SK-N-SH (cell line): ENCODE measurements around the gene MEGF6.

Experiments
- CHD2 ChIP-seq: fragments of 150-350 bp; IDR thresholded peaks from 2 replicates; pipeline ENCODE4 v1.6.1; 2018; ENCODE audit warnings: low read length; ENCODE audit not compliant: partially characterized antibody
- GABPA ChIP-seq: IDR thresholded peaks from 2 replicates; pipeline ENCODE4 v1.4.0; 2012; ENCODE audit warnings: low read depth, mild to moderate bottlenecking
- POLR2AphosphoS5 ChIP-seq: IDR thresholded peaks from 2 replicates; pipeline ENCODE4 v1.6.1; 2012; ENCODE audit warnings: low read depth, low read length
- TAF1 ChIP-seq: IDR thresholded peaks from 2 replicates; pipeline ENCODE4 v1.6.1; 2012; ENCODE audit warnings: low read depth, mild to moderate bottlenecking, low read length, moderate library complexity, borderline replicate concordance
- TEAD4 ChIP-seq: IDR thresholded peaks from 2 replicates; pipeline ENCODE4 v1.4.0; 2012; ENCODE audit warnings: mild to moderate bottlenecking, borderline replicate concordance; ENCODE audit not compliant: insufficient read depth
- TF ChIP-seq, protein P1 (sequence below): fragments of 200-600 bp; sonication (generic); IDR thresholded peaks from 2 replicates; pipeline ENCODE4 v1.6.1; 2017; ENCODE audit warnings: antibody characterized with exemption, mild to moderate bottlenecking, moderate library complexity
- TF ChIP-seq, protein P2 (sequence below): IDR thresholded peaks from 2 replicates; pipeline ENCODE4; 2012

DNA sequence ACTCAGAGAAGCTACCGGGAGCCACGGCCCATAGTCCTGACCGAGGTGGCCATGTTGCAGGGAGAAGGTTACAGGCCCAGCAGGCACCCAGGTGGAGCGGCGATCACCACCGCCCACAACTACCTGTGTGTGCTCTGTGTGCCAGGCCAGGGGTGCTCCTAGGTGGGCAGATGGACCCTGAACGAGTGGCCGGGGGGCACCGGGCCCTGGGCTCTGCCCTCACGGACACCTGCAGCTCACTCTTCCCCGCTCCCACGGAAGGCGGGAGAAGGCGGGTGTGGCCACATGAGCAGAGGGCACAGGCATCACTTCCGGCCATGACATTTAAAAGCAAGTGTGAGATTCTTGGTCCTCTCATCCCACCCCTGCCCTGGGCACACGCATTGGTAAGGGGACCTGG lies 73.9 kb downstream of the MEGF6 start:
- TF ChIP-seq GABPA, result no peak
- TF ChIP-seq CHD2, result no peak
- TF ChIP-seq, protein P1, sequence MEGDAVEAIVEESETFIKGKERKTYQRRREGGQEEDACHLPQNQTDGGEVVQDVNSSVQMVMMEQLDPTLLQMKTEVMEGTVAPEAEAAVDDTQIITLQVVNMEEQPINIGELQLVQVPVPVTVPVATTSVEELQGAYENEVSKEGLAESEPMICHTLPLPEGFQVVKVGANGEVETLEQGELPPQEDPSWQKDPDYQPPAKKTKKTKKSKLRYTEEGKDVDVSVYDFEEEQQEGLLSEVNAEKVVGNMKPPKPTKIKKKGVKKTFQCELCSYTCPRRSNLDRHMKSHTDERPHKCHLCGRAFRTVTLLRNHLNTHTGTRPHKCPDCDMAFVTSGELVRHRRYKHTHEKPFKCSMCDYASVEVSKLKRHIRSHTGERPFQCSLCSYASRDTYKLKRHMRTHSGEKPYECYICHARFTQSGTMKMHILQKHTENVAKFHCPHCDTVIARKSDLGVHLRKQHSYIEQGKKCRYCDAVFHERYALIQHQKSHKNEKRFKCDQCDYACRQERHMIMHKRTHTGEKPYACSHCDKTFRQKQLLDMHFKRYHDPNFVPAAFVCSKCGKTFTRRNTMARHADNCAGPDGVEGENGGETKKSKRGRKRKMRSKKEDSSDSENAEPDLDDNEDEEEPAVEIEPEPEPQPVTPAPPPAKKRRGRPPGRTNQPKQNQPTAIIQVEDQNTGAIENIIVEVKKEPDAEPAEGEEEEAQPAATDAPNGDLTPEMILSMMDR, result no peak
- no peak for TF ChIP-seq TAF1
- TF ChIP-seq TEAD4, result no peak
- no peak for TF ChIP-seq POLR2AphosphoS5
- TF ChIP-seq, protein P2, sequence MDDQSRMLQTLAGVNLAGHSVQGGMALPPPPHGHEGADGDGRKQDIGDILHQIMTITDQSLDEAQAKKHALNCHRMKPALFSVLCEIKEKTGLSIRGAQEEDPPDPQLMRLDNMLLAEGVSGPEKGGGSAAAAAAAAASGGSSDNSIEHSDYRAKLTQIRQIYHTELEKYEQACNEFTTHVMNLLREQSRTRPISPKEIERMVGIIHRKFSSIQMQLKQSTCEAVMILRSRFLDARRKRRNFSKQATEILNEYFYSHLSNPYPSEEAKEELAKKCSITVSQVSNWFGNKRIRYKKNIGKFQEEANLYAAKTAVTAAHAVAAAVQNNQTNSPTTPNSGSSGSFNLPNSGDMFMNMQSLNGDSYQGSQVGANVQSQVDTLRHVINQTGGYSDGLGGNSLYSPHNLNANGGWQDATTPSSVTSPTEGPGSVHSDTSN, result no peak
